ENCODE data around the gene LMO1.

DNA sequence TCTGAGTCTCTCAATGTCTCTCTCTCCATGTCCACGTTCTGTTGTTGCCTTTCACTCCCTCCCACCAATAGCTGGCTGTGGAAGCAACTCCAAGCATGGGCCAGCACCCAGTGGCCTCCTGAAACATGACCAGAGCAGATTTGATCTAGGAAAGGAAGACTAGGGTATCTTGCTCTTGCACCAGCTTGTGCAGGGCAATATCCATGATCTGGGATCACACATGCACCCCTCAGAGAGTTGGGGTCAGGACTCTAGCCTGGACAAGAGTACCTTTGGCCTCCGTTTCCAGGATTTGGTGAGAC, 60.3 kb downstream of the LMO1 start:
- TF ChIP-seq, protein P1, sequence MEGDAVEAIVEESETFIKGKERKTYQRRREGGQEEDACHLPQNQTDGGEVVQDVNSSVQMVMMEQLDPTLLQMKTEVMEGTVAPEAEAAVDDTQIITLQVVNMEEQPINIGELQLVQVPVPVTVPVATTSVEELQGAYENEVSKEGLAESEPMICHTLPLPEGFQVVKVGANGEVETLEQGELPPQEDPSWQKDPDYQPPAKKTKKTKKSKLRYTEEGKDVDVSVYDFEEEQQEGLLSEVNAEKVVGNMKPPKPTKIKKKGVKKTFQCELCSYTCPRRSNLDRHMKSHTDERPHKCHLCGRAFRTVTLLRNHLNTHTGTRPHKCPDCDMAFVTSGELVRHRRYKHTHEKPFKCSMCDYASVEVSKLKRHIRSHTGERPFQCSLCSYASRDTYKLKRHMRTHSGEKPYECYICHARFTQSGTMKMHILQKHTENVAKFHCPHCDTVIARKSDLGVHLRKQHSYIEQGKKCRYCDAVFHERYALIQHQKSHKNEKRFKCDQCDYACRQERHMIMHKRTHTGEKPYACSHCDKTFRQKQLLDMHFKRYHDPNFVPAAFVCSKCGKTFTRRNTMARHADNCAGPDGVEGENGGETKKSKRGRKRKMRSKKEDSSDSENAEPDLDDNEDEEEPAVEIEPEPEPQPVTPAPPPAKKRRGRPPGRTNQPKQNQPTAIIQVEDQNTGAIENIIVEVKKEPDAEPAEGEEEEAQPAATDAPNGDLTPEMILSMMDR (IDR thresholded peaks at IDR 0.05 in 8 of 11, conservative IDR thresholded peaks at IDR 0.05 in 3 of 11), result no peak
- TF ChIP-seq POLR2A (IDR thresholded peaks at IDR 0.05), result no peak
